A673 (cell line): Measurements from ENCODE around the gene ENTHD1.

ENCODE experiments used
- EZH2 ChIP-seq: fragments of 200-600 bp; sonication (generic); IDR thresholded peaks from 2 replicates; pipeline ENCODE4 v1.6.1; 2017; ENCODE audit warnings: borderline replicate concordance, low read depth, mild to moderate bottlenecking, mixed read lengths, antibody characterized with exemption, low read length; ENCODE audit not compliant: poor library complexity, severe bottlenecking
- TF ChIP-seq, protein P1 (sequence below): fragments of 300-800, 200-600 bp; sonication (generic); conservative IDR thresholded peaks from 2 replicates; pipeline ENCODE4 v1.5.1; 2017; ENCODE audit warnings: low read depth, mild to moderate bottlenecking, antibody characterized with exemption, low read length, moderate library complexity, mixed read lengths

DNA sequence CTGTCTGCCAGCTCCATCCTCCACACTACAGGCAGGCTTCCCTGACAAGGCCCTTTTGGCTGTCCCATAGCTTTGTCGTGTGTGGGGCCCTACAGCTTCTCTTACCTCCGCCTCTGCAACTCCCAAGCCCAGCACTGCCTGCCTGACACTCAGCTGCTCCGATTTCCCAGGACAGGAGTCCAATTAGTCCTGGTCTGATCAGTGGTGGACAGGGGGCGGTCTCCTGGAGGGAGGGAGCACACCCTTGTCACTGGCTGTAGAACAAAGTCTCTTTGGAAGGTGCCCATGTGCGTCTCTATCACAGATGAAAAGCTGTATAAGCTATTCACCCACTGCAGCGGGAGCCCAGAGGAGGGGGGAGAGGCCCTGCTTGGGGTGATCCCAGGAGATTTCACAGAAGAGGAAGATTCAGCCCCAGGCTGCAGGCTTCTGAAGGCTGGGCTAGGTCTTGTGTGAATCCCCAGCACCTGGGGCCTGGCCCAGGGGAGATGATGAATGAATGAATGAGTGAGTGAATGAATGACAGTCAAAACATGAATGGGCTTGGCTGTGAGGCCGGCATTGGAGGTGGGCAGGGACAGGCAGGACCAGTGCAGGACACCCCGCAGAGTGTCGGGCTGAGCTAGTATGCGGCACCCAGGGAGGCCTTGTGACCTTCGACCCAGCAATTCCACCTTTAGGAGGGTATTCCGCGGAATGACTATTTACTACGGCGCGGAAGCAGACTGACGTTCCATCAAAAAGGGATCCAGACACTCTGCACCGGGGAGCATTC lies 180.6 kb downstream of the ENTHD1 start:
- TF ChIP-seq, protein P1, sequence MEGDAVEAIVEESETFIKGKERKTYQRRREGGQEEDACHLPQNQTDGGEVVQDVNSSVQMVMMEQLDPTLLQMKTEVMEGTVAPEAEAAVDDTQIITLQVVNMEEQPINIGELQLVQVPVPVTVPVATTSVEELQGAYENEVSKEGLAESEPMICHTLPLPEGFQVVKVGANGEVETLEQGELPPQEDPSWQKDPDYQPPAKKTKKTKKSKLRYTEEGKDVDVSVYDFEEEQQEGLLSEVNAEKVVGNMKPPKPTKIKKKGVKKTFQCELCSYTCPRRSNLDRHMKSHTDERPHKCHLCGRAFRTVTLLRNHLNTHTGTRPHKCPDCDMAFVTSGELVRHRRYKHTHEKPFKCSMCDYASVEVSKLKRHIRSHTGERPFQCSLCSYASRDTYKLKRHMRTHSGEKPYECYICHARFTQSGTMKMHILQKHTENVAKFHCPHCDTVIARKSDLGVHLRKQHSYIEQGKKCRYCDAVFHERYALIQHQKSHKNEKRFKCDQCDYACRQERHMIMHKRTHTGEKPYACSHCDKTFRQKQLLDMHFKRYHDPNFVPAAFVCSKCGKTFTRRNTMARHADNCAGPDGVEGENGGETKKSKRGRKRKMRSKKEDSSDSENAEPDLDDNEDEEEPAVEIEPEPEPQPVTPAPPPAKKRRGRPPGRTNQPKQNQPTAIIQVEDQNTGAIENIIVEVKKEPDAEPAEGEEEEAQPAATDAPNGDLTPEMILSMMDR = no peak
- no peak for TF ChIP-seq EZH2
